Mesendoderm (in vitro differentiated cells): ENCODE results near the gene RGS6.
"Not testable (repeated sequence)": the region's sequence is repeated elsewhere in the genome, so short reads cannot be mapped to it uniquely, and the experiment has no call there.

ENCODE experiments used
- DNase-seq: peaks from one replicate; pipeline ENCODE4 v3.0.0; 2013
- H2AK5ac ChIP-seq: 2 replicates; pipeline ENCODE4 v1.6.1; 2013; ENCODE audit warnings: low read length, inconsistent platforms
- H2BK120ac ChIP-seq: 2 replicates; pipeline ENCODE4 v1.6.1; 2013; ENCODE audit warnings: low read depth, mild to moderate bottlenecking, low read length, moderate library complexity, mixed read lengths
- H2BK15ac ChIP-seq: replicated peaks from 2 replicates; pipeline ENCODE4 v1.6.1; 2013; ENCODE audit warnings: low read depth, mild to moderate bottlenecking, moderate library complexity
- H2BK5ac ChIP-seq: 2 replicates; pipeline ENCODE4 v1.6.1; 2013; ENCODE audit warnings: low read length, inconsistent platforms
- H3K18ac ChIP-seq: 2 replicates; pipeline ENCODE4 v1.6.1; 2013; ENCODE audit warnings: mild to moderate bottlenecking, low read length, mixed read lengths
- H3K23ac ChIP-seq: one replicate; pipeline ENCODE4 v1.6.1; 2013; ENCODE audit warnings: low read length
- H3K27ac ChIP-seq: 2 replicates; pipeline ENCODE4 v1.5.1; 2013; ENCODE audit warnings: low read depth, mild to moderate bottlenecking, inconsistent platforms, low read length, moderate library complexity
- H3K27me3 ChIP-seq: 2 replicates; pipeline ENCODE4 v1.6.1; 2013; ENCODE audit warnings: low read length, control low read depth, mild to moderate bottlenecking, inconsistent platforms; ENCODE audit not compliant: insufficient read depth, poor library complexity
- H3K36me3 ChIP-seq: 2 replicates; pipeline ENCODE4 v1.6.1; 2013; ENCODE audit warnings: low read length, inconsistent platforms; ENCODE audit not compliant: control insufficient read depth, insufficient read depth
- H3K4ac ChIP-seq: one replicate; pipeline ENCODE4 v1.6.1; 2013; ENCODE audit warnings: low read depth, mild to moderate bottlenecking, low read length, moderate library complexity
- H3K4me1 ChIP-seq: 2 replicates; pipeline ENCODE4 v1.6.1; 2013; ENCODE audit warnings: low read depth, low read length, inconsistent platforms; ENCODE audit not compliant: control insufficient read depth
- H3K4me2 ChIP-seq: 2 replicates; pipeline ENCODE4 v1.6.1; 2013; ENCODE audit warnings: low read length
- H3K4me3 ChIP-seq: 2 replicates; pipeline ENCODE4 v1.5.1; 2013; ENCODE audit warnings: mild to moderate bottlenecking, low read length
- H3K56ac ChIP-seq: one replicate; pipeline ENCODE4 v1.6.1; 2013; ENCODE audit warnings: low read length
- H3K79me1 ChIP-seq: 2 replicates; pipeline ENCODE4 v1.6.1; 2013; ENCODE audit warnings: low read length, inconsistent platforms
- H3K79me2 ChIP-seq: 2 replicates; pipeline ENCODE4 v1.6.1; 2013; ENCODE audit warnings: mild to moderate bottlenecking, low read length; ENCODE audit not compliant: control insufficient read depth, insufficient read depth
- H3K9ac ChIP-seq: 2 replicates; pipeline ENCODE4 v1.6.1; 2013; ENCODE audit warnings: low read length, inconsistent platforms
- H4K5ac ChIP-seq: one replicate; pipeline ENCODE4 v1.6.1; 2013; ENCODE audit warnings: low read length
- H4K8ac ChIP-seq: one replicate; pipeline ENCODE4 v1.6.1; 2013; ENCODE audit warnings: low read depth, mild to moderate bottlenecking, control low read depth, low read length, moderate library complexity
- WGBS: extraction: QIAGEN DNeasy Blood & Tissue Kit; methylation state at CpG from one replicate; pipeline ENCODE4 v1.1.7; 2013; ENCODE audit warnings: low lambda C conversion rate, missing lambda C conversion rate; ENCODE audit not compliant: insufficient coverage; ENCODE audit errors: extremely low coverage; 5-methylcytosine and 5-hydroxymethylcytosine counted together

Gene RGS6

DNA sequence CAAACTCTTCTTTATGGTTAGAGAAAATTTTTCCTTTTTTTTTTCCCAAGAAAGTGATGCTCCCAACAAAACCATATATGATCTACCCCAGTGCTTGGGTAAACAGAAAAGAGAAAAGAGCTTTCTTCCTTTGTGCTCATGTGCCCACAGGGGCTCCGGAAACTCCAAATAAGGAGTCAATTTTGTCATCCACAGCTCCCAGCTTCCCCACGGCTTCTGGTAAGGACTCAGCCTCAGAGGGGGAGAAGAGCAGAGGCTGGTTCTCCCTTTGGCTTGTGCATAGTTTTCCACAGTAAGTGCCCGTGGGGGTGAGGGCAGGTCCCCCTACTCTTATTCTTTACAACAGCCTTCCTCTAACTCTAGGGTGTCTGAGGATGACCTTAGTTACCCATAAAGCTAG lies 13.3 kb upstream of the RGS6 start:
- H3K9ac ChIP-seq, result no peak overlapping the region
- H3K56ac ChIP-seq, result no peak overlapping the region
- H2BK120ac ChIP-seq, result no peak overlapping the region
- no peaks in the 10 kb centered on the region for H3K79me2 ChIP-seq
- no CpG with 5 or more reads among the region's 3 CpGs for WGBS
- no peak overlapping the region for H3K23ac ChIP-seq
- H3K27me3 ChIP-seq, result no peaks in the 10 kb centered on the region
- H2BK15ac ChIP-seq, result no peak overlapping the region
- no peak overlapping the region for H4K5ac ChIP-seq
- H2BK5ac ChIP-seq, result no peak overlapping the region
- H3K18ac ChIP-seq, result no peak overlapping the region
- H3K4me3 ChIP-seq, result no peak overlapping the region
- no peak overlapping the region for H3K4me2 ChIP-seq
- DNase-seq, result peak; percentile 79
- no peak overlapping the region for H3K27ac ChIP-seq
- no peak overlapping the region for H2AK5ac ChIP-seq
- no peak overlapping the region for H3K4ac ChIP-seq
- no peaks in the 10 kb centered on the region for H3K36me3 ChIP-seq
- H3K79me1 ChIP-seq, result no peaks in the 10 kb centered on the region
- no peak overlapping the region for H4K8ac ChIP-seq
- no peaks in the 10 kb centered on the region for H3K4me1 ChIP-seq

GRCh38 chr14:71923513-71923912 lies 8.7 kb upstream of the RGS6 start:
- no CpG with 5 or more reads among the region's 4 CpGs for WGBS

DNA sequence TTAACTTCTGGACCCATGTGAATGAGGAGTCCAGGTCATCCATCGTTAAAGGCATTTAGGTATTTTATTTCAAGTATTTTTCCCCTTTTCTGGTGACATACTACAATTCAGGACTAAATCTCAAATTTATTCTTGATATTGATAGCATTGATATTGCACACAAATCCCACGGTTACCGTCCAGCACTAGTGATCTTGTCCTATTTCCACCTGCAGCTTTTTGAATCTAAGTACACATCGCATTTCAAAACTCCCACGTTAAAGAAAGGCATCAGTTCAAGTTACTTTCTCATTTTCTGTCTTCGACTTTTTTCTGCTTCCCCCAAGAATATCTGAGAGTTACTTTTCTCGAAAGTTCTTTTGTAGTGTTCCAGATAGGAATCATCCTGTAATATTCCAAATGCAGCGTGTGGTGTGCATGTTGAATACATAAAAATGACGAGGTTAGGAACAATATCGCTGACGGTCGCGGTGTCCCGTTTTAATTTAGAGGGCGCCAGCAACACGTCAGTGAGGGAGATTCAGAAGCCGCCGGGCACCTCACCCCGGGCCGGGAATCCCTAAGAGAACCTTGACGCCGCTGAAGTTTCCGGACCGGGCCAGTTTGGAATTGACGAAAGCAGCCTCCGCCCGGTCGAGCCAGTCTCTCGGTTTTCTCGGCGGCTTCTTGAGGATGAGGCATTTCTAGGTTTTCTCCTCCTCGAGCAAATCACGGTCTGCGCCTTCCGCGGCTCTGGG lies 569 bp upstream of the RGS6 start:
- Histone ChIP-seq H3K79me2 (no peaks in the 10 kb centered on the region), H3K36me3 (no peaks in the 10 kb centered on the region), H3K4me2 (peak overlapping the region; percentile 34), H3K4me1 (peaks cover 2% of the 10 kb centered on the region), H3K18ac (no peak overlapping the region), H3K56ac (no peak overlapping the region), H4K5ac (no peak overlapping the region), H3K27me3 (peaks cover 18% of the 10 kb centered on the region), H3K9ac (no peak overlapping the region), H3K23ac (no peak overlapping the region), H3K4ac (no peak overlapping the region), H3K4me3 (no peak overlapping the region), H2BK15ac (no peak overlapping the region), H2BK120ac (no peak overlapping the region), H3K79me1 (no peaks in the 10 kb centered on the region), H3K27ac (no peak overlapping the region), H4K8ac (no peak overlapping the region), H2AK5ac (no peak overlapping the region), H2BK5ac (no peak overlapping the region)
- WGBS, result no CpG with 5 or more reads among the region's 36 CpGs
- DNase-seq, result no peak

More at GRCh38 chr14:71923513-71923912, 8.7 kb upstream of the RGS6 start:
- Histone ChIP-seq H3K4me3 (no peak overlapping the region), H3K27ac (no peak overlapping the region), H3K36me3 (no peaks in the 10 kb centered on the region), H3K4ac (no peak overlapping the region), H3K4me1 (no peaks in the 10 kb centered on the region), H3K4me2 (no peak overlapping the region), H3K79me1 (no peaks in the 10 kb centered on the region), H3K79me2 (no peaks in the 10 kb centered on the region), H2BK5ac (no peak overlapping the region), H2BK15ac (no peak overlapping the region), H3K9ac (no peak overlapping the region), H4K8ac (no peak overlapping the region), H2AK5ac (no peak overlapping the region), H3K18ac (no peak overlapping the region), H4K5ac (no peak overlapping the region), H2BK120ac (no peak overlapping the region), H3K56ac (no peak overlapping the region), H3K23ac (no peak overlapping the region), H3K27me3 (no peaks in the 10 kb centered on the region)
- DNase-seq, result peak; percentile 5

GRCh38 chr14:71933001-71933587 lies 865 bp downstream of the RGS6 start:
- Histone ChIP-seq H3K27ac (no peak overlapping the region), H3K23ac (no peak overlapping the region), H3K9ac (no peak overlapping the region), H3K27me3 (peaks cover 18% of the 10 kb centered on the region), H2AK5ac (no peak overlapping the region), H3K56ac (peak overlapping the region; percentile 60), H4K5ac (no peak overlapping the region), H3K4me1 (peaks cover 2% of the 10 kb centered on the region), H2BK120ac (no peak overlapping the region), H3K4me2 (peak overlapping the region; percentile 81), H4K8ac (no peak overlapping the region), H3K18ac (no peak overlapping the region), H3K36me3 (no peaks in the 10 kb centered on the region), H3K79me2 (no peaks in the 10 kb centered on the region), H3K4ac (no peak overlapping the region), H2BK15ac (no peak overlapping the region), H3K79me1 (no peaks in the 10 kb centered on the region), H3K4me3 (no peak overlapping the region), H2BK5ac (no peak overlapping the region)
- WGBS, result no CpG with 5 or more reads among the region's 24 CpGs
- peak; percentile 61 for DNase-seq

DNA sequence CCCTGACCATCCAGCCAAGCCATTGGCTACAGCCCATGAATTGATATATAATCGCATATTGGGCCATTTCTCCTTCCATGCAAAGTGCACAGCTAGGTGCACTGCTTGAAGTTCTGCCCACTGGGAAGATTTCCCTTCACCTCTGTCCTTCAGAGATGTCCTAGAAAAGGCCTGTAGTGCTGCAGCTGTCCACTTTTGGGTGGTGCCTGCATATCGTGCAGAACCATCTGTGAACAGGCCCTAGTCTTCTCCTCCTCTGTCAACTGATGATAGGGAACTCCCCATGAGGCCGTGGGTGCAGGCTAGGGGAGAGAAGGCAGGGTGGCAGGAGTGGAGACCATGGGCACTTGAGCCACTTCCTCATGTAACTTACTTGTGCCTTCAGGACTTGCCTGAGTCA lies 6.0 kb downstream of the RGS6 start:
- H3K79me1 ChIP-seq, H3K4me3 ChIP-seq, H3K9ac ChIP-seq, H3K4me2 ChIP-seq, H3K27me3 ChIP-seq, H3K18ac ChIP-seq, H4K8ac ChIP-seq, H2BK15ac ChIP-seq, H3K23ac ChIP-seq, H3K36me3 ChIP-seq, DNase-seq, H3K27ac ChIP-seq, H3K56ac ChIP-seq, H3K4me1 ChIP-seq, H2AK5ac ChIP-seq, H3K4ac ChIP-seq, H2BK120ac ChIP-seq, H2BK5ac ChIP-seq, H4K5ac ChIP-seq, H3K79me2 ChIP-seq: not testable (repeated sequence)
- WGBS, result no CpG with 5 or more reads among the region's 3 CpGs
